Epidermal melanocyte (primary cell): ENCODE measurements around the gene HDAC9.

Experiments used
- DNase-seq: peaks from one replicate; pipeline ENCODE4 v3.0.0; 2011; ENCODE audit warnings: low spot score; ENCODE audit not compliant: insufficient read length

Gene HDAC9

GRCh38 chr7:18877874-18878273 lies 382.3 kb downstream of the HDAC9 start:
- no peak for DNase-seq

GRCh38 chr7:18886832-18887231 lies 391.3 kb downstream of the HDAC9 start:
- DNase-seq, result no peak

GRCh38 chr7:18889436-18889835 lies 393.9 kb downstream of the HDAC9 start:
- DNase-seq, result no peak

- no peak for DNase-seq
Measured at GRCh38 chr7:18890134-18890533, 394.6 kb downstream of the HDAC9 start.

- no peak for DNase-seq
Measured at GRCh38 chr7:18890885-18891621, 395.5 kb downstream of the HDAC9 start.

GRCh38 chr7:18893156-18893555 lies 397.6 kb downstream of the HDAC9 start:
- DNase-seq, result no peak

GRCh38 chr7:18894155-18894554 lies 398.6 kb downstream of the HDAC9 start:
- no peak for DNase-seq

GRCh38 chr7:18895456-18895855 lies 399.9 kb downstream of the HDAC9 start:
- no peak for DNase-seq

- no peak for DNase-seq
Measured at GRCh38 chr7:18896343-18896975, 400.9 kb downstream of the HDAC9 start.

- no peak for DNase-seq
Measured at GRCh38 chr7:18900236-18900635, 404.7 kb downstream of the HDAC9 start.

- DNase-seq, result no peak
Measured at GRCh38 chr7:18900803-18901202, 405.3 kb downstream of the HDAC9 start.

- no peak for DNase-seq
Measured at GRCh38 chr7:18901351-18901750, 405.8 kb downstream of the HDAC9 start.

GRCh38 chr7:18901982-18902421 lies 406.5 kb downstream of the HDAC9 start:
- DNase-seq, result no peak

GRCh38 chr7:18902892-18903291 lies 407.3 kb downstream of the HDAC9 start:
- DNase-seq, result no peak

GRCh38 chr7:18903695-18904094 lies 408.1 kb downstream of the HDAC9 start:
- no peak for DNase-seq

GRCh38 chr7:18905316-18905943 lies 409.9 kb downstream of the HDAC9 start:
- DNase-seq, result no peak

- no peak for DNase-seq
Measured at GRCh38 chr7:18906901-18907300, 411.4 kb downstream of the HDAC9 start.

- DNase-seq, result no peak
Measured at GRCh38 chr7:18913106-18913505, 417.6 kb downstream of the HDAC9 start.

GRCh38 chr7:18916826-18917225 lies 421.3 kb downstream of the HDAC9 start:
- DNase-seq, result no peak

GRCh38 chr7:18927134-18927533 lies 431.6 kb downstream of the HDAC9 start:
- DNase-seq, result no peak

GRCh38 chr7:18936265-18936664 lies 440.7 kb downstream of the HDAC9 start:
- no peak for DNase-seq

- no peak for DNase-seq
Measured at GRCh38 chr7:18939771-18940592, 444.4 kb downstream of the HDAC9 start.
